ENCODE results near the gene TMEM244.

DNA sequence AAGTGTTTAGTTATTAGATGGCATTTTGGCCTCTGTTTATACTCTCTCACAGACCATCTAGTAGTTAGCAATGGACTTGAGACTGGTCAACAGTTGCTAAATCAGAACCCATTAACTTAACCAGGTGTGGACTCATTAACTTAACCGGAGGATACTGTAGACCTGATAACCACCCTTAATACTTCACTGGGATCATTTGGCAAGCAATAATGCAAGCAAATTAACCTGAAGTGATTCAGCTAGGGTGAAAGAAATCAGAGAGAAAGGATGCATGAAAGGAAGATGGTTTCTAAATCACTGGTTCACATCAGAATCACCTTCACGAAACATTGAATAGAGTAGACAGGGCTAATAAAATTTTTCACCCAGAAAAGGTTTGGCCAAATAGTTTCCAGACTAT lies 73.3 kb downstream of the TMEM244 start:
- TF ChIP-seq JUND (IDR thresholded peaks at IDR 0.05; ENCODE audit: borderline replicate concordance, low read depth, low read length) (no peak), JUND (tag; IDR thresholded peaks at IDR 0.05; ENCODE audit: borderline replicate concordance, low read depth, low read length) (no peak), ZNF431 (CRISPR knock-in tag; IDR thresholded peaks at IDR 0.05) (no peak), CEBPB (tag; IDR thresholded peaks at IDR 0.05) (no peak), POLR2A (conservative IDR thresholded peaks at IDR 0.05) (no peak), ZNF589 (CRISPR knock-in tag; IDR thresholded peaks at IDR 0.05; ENCODE audit: low read depth) (no peak), CC2D1A (IDR thresholded peaks at IDR 0.05) (no peak), CBX8 (IDR thresholded peaks at IDR 0.05; ENCODE audit: borderline replicate concordance, extremely low read depth, low read depth, low read length, poor library complexity, severe bottlenecking) (no peak)
- TF ChIP-seq, protein P1, sequence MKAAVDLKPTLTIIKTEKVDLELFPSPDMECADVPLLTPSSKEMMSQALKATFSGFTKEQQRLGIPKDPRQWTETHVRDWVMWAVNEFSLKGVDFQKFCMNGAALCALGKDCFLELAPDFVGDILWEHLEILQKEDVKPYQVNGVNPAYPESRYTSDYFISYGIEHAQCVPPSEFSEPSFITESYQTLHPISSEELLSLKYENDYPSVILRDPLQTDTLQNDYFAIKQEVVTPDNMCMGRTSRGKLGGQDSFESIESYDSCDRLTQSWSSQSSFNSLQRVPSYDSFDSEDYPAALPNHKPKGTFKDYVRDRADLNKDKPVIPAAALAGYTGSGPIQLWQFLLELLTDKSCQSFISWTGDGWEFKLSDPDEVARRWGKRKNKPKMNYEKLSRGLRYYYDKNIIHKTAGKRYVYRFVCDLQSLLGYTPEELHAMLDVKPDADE (conservative IDR thresholded peaks at IDR 0.05; ENCODE audit: control insufficient read depth, low read depth, low read length), result no peak
- TF ChIP-seq, protein P2, sequence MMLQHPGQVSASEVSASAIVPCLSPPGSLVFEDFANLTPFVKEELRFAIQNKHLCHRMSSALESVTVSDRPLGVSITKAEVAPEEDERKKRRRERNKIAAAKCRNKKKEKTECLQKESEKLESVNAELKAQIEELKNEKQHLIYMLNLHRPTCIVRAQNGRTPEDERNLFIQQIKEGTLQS (IDR thresholded peaks at IDR 0.05), result no peak
- TF ChIP-seq, protein P2 (CRISPR knock-in tag; conservative IDR thresholded peaks at IDR 0.05), result no peak
- TF ChIP-seq, protein P3, sequence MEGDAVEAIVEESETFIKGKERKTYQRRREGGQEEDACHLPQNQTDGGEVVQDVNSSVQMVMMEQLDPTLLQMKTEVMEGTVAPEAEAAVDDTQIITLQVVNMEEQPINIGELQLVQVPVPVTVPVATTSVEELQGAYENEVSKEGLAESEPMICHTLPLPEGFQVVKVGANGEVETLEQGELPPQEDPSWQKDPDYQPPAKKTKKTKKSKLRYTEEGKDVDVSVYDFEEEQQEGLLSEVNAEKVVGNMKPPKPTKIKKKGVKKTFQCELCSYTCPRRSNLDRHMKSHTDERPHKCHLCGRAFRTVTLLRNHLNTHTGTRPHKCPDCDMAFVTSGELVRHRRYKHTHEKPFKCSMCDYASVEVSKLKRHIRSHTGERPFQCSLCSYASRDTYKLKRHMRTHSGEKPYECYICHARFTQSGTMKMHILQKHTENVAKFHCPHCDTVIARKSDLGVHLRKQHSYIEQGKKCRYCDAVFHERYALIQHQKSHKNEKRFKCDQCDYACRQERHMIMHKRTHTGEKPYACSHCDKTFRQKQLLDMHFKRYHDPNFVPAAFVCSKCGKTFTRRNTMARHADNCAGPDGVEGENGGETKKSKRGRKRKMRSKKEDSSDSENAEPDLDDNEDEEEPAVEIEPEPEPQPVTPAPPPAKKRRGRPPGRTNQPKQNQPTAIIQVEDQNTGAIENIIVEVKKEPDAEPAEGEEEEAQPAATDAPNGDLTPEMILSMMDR (IDR thresholded peaks at IDR 0.05 in 2 of 3, conservative IDR thresholded peaks at IDR 0.05 in 1 of 3; ENCODE audit: insufficient read depth in 2 of 3, low read depth in 1 of 3, low read length in 3 of 3), result no peak
- TF ChIP-seq, protein P4, sequence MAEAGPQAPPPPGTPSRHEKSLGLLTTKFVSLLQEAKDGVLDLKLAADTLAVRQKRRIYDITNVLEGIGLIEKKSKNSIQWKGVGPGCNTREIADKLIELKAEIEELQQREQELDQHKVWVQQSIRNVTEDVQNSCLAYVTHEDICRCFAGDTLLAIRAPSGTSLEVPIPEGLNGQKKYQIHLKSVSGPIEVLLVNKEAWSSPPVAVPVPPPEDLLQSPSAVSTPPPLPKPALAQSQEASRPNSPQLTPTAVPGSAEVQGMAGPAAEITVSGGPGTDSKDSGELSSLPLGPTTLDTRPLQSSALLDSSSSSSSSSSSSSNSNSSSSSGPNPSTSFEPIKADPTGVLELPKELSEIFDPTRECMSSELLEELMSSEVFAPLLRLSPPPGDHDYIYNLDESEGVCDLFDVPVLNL (CRISPR knock-in tag; IDR thresholded peaks at IDR 0.05; ENCODE audit: low read depth), result no peak
- TF ChIP-seq, protein P5, sequence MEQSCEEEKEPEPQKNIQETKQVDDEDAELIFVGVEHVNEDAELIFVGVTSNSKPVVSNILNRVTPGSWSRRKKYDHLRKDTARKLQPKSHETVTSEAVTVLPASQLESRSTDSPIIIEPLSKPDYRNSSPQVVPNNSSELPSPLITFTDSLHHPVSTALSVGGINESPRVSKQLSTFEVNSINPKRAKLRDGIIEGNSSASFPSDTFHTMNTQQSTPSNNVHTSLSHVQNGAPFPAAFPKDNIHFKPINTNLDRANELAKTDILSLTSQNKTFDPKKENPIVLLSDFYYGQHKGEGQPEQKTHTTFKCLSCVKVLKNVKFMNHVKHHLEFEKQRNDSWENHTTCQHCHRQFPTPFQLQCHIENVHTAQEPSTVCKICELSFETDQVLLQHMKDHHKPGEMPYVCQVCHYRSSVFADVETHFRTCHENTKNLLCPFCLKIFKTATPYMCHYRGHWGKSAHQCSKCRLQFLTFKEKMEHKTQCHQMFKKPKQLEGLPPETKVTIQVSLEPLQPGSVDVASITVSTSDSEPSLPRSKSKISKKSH (CRISPR knock-in tag; IDR thresholded peaks at IDR 0.05), result no peak
- TF ChIP-seq, protein P6, sequence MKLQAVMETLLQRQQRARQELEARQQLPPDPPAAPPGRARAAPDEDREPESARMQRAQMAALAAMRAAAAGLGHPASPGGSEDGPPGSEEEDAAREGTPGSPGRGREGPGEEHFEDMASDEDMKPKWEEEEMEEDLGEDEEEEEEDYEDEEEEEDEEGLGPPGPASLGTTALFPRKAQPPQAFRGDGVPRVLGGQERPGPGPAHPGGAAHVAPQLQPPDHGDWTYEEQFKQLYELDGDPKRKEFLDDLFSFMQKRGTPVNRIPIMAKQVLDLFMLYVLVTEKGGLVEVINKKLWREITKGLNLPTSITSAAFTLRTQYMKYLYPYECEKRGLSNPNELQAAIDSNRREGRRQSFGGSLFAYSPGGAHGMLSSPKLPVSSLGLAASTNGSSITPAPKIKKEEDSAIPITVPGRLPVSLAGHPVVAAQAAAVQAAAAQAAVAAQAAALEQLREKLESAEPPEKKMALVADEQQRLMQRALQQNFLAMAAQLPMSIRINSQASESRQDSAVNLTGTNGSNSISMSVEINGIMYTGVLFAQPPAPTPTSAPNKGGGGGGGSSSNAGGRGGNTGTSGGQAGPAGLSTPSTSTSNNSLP (IDR thresholded peaks at IDR 0.05; ENCODE audit: borderline replicate concordance, low read depth, low read length), result no peak

Data from K562 (cell line).